ENCODE results near the gene TXNDC11. TPM values are rescaled to one million over a fixed set of nuclear protein-coding genes. Genes with fewer than 3 reads are reported as not detected.
"Not testable (repeated sequence)": the region's sequence is repeated elsewhere in the genome, so short reads cannot be mapped to it uniquely, and the experiment has no call there.

The TXNDC11 gene, protein sequence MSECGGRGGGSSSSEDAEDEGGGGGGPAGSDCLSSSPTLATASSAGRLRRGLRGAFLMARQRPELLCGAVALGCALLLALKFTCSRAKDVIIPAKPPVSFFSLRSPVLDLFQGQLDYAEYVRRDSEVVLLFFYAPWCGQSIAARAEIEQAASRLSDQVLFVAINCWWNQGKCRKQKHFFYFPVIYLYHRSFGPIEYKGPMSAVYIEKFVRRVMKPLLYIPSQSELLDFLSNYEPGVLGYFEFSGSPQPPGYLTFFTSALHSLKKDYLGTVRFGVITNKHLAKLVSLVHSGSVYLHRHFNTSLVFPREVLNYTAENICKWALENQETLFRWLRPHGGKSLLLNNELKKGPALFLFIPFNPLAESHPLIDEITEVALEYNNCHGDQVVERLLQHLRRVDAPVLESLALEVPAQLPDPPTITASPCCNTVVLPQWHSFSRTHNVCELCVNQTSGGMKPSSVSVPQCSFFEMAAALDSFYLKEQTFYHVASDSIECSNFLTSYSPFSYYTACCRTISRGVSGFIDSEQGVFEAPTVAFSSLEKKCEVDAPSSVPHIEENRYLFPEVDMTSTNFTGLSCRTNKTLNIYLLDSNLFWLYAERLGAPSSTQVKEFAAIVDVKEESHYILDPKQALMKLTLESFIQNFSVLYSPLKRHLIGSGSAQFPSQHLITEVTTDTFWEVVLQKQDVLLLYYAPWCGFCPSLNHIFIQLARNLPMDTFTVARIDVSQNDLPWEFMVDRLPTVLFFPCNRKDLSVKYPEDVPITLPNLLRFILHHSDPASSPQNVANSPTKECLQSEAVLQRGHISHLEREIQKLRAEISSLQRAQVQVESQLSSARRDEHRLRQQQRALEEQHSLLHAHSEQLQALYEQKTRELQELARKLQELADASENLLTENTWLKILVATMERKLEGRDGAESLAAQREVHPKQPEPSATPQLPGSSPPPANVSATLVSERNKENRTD
- polyA plus RNA-seq (2011; rRNA removed) (41.6 and 45.1 TPM in 2 replicates), polyA minus RNA-seq (2011; rRNA and poly(A)+ RNA removed) (18.6 and 24.5 TPM in 2 replicates)

DNA sequence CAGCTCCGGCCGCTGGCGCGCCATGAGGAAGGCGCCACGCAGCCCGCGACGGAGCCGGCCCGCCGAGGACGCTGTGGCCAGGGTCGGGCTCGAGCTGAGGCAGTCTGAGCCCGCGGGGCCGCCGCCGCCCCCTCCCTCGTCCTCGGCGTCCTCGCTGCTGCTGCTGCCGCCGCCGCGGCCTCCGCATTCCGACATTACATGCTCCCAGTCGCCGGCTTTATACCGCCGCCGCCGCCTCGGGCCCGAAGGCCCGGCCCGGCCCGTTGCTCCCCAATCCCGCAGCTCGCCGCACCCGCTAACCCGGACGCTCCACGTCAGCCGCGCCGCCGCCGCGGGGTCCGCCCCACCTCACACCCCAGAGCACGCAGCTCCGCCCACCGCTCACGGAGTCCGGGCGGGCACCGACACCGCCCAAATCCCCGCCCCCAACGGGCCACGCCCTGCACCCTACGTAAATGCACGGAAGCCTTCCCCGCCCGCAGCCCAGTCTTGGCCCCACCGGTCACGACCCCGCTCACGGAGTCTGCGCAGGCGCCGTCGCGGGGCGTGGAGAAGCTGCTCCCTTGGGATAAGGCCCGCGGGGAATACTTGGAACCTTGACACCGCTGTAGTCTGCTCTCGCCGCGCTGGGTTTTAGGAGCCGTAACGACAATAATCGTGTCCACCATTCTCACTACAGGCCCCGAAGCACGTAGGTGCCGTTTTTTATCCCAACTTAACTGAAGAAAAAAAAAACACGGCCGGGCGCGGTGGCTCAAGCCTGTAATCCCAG, at the start of gene TXNDC11:
TSS of gene TXNDC11 (minus strand) at position 322 of the 772 bp plus-strand sequence. CDS start at position 195, 127 bp downstream.
- Histone ChIP-seq H3K4me3 (ENCODE audit: low read depth, low read length) (peak within 1 kb of the TSS; percentile 90), H3K36me3 (ENCODE audit: control insufficient read depth, insufficient read depth, low read length) (peaks cover 1% of the 10 kb centered on the region; the same call in 1 of the 2 replicates), H3K27me3 (ENCODE audit: control insufficient read depth, insufficient read depth, low read length) (no peaks in the 10 kb centered on the region)
- peak; percentile 89 for DNase-seq (ENCODE audit: low read depth)
- TF ChIP-seq CTCF (IDR thresholded peaks at IDR 0.05; ENCODE audit: insufficient read depth, low read depth, low read length): no peak
- ChIA-PET POLR2A (interaction anchor here (0.8 to 1.7 kb wide), 2 partner anchors 40 to 55 kb away, joined by 3 to 6 read pairs; partner anchors contain the start of gene ZC3H7A), CTCF (interaction anchor here (0.8 to 4.0 kb wide), 3 partner anchors 28 to 211 kb away, joined by 3 to 24 read pairs (median 3); partner anchors contain the start of gene ZC3H7A)

DNA sequence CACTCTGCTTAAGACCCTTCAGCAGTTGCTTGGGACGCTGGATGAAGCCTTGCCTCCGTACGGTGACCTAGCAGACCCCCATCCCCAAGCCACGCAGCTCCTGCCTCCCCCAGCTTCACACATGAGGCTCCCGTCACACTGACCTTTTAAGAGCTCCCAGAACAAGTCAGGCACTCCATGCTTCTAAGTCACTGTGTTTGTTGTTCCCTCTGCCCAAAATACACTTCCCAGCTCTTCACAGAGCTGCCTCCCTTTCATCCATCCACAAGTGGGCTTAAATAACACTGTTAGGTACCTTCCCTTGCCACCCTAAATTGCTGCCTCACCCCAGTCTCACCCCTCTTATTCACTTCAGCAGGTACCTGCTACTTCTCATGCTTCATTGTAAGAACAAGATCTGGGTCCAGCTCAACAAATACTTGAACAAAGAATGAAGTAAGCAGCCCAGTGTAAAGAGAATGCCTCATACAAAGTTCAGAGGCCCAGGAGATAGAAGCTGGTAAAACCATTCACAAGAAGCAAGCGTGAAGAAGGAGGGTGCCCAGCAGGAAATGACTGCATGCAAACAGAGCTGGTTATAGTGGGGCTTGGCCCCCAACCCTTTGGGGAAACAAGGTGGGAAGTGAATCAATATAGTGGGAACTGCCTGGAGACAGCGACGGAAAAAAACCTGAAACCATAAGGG, 48.6 kb upstream of the TXNDC11 start:
- no peaks in the 10 kb centered on the region for H3K27me3 ChIP-seq (ENCODE audit: control insufficient read depth, insufficient read depth, low read length)
- ChIA-PET POLR2A (interaction anchor here (0.6 kb wide), 1 partner anchor 36 kb away, joined by 20 read pairs; no protein-coding TSS in a partner anchor), CTCF (interaction anchor here (1.4 kb wide), 1 partner anchor 76 kb away, joined by 6 read pairs; no protein-coding TSS in a partner anchor)
- H3K36me3 ChIP-seq (ENCODE audit: control insufficient read depth, insufficient read depth, low read length): no peaks in the 10 kb centered on the region
- no peak for TF ChIP-seq CTCF (IDR thresholded peaks at IDR 0.05; ENCODE audit: insufficient read depth, low read depth, low read length)
- no peak for DNase-seq (ENCODE audit: low read depth)
- no peak overlapping the region for H3K4me3 ChIP-seq (ENCODE audit: low read depth, low read length)

- POLR2A ChIA-PET: no interaction called here
Measured at GRCh38 chr16:11788914-11789313, 46.3 kb upstream of the TXNDC11 start.

GRCh38 chr16:11784980-11785599, 42.4 kb upstream of the TXNDC11 start:
- H3K4me3 ChIP-seq (ENCODE audit: low read depth, low read length); H3K36me3 ChIP-seq (ENCODE audit: control insufficient read depth, insufficient read depth, low read length); DNase-seq (ENCODE audit: low read depth); POLR2A ChIA-PET; H3K27me3 ChIP-seq (ENCODE audit: control insufficient read depth, insufficient read depth, low read length): not testable (repeated sequence)
- CTCF ChIA-PET: interaction anchor here (0.8 to 2.3 kb wide), 3 partner anchors 8 to 389 kb away, joined by 3 to 9 read pairs (median 3); partner anchors contain the start of gene ZC3H7A

More at GRCh38 chr16:11788914-11789313, 46.3 kb upstream of the TXNDC11 start:
- Histone ChIP-seq H3K36me3 (ENCODE audit: control insufficient read depth, insufficient read depth, low read length) (no peaks in the 10 kb centered on the region), H3K27me3 (ENCODE audit: control insufficient read depth, insufficient read depth, low read length) (no peaks in the 10 kb centered on the region), H3K4me3 (ENCODE audit: low read depth, low read length) (no peak overlapping the region)
- DNase-seq (ENCODE audit: low read depth): no peak
- CTCF ChIA-PET: no interaction called here
- TF ChIP-seq CTCF (IDR thresholded peaks at IDR 0.05; ENCODE audit: insufficient read depth, low read depth, low read length): no peak

GRCh38 chr16:11784381-11784780, 41.7 kb upstream of the TXNDC11 start:
- ChIA-PET POLR2A (interaction anchor here (0.8 kb wide), 1 partner anchor 8 kb away, joined by 3 read pairs; no protein-coding TSS in a partner anchor), CTCF (interaction anchor here (0.8 to 2.3 kb wide), 2 partner anchors 9 to 13 kb away, joined by 3 to 9 read pairs; partner anchors contain the start of gene ZC3H7A)
- not testable (repeated sequence) for H3K4me3 ChIP-seq (ENCODE audit: low read depth, low read length); H3K36me3 ChIP-seq (ENCODE audit: control insufficient read depth, insufficient read depth, low read length); H3K27me3 ChIP-seq (ENCODE audit: control insufficient read depth, insufficient read depth, low read length); DNase-seq (ENCODE audit: low read depth)

Measured in BJ (cell line).